Stomach (tissue), 9 donors: Measurements from ENCODE around the gene CDC7. TPM values are rescaled to one million over a fixed set of nuclear protein-coding genes. Genes with fewer than 3 reads are reported as not detected.

Experiments
- DNase-seq, 2 donors: peaks; one replicate each; pipeline versions ENCODE4 v3.0.0 to v3.0.0-alpha.2; 2013 to 2019
- H3K27ac ChIP-seq, 5 donors: fragments of 200-600 bp in 4 of 5; sonication (generic) in 4 of 5; one replicate each; pipeline ENCODE4 v1.5.1; 2013 to 2019; ENCODE audit warnings: mild to moderate bottlenecking in 1 of 5, moderate library complexity in 1 of 5
- H3K27me3 ChIP-seq, 3 donors: fragments of 200-600 bp; sonication (generic); one replicate each; pipeline ENCODE4 v1.5.1; 2017 to 2019; ENCODE audit warnings: mixed run types in 1 of 3
- H3K36me3 ChIP-seq, 4 donors: fragments of 200-600 bp; sonication (generic); 1 replicate in 3 of 4; 2 replicates in 1 of 4; pipeline ENCODE4 v1.5.1; 2016 to 2019
- H3K4me1 ChIP-seq, 4 donors: fragments of 200-600 bp; sonication (generic); one replicate each; pipeline ENCODE4 v1.5.1; 2016 to 2019
- H3K4me3 ChIP-seq, 4 donors: fragments of 200-600 bp; sonication (generic) in 3 of 4; one replicate each; pipeline ENCODE4 v1.5.1; 2016 to 2019; ENCODE audit warnings: mild to moderate bottlenecking in 1 of 4
- H3K9me3 ChIP-seq, 4 donors: fragments of 200-600 bp; sonication (generic); one replicate each; pipeline ENCODE4 v1.5.1; 2016 to 2019
- CTCF ChIP-seq, 7 experiments: fragments of 450-650 bp in 4 of 7; fragments of 200-600 bp in 3 of 7; sonication (generic) in 3 of 7; IDR thresholded peaks; one replicate each; pipeline ENCODE4 v1.5.1; 2016 to 2019; ENCODE audit warnings: antibody characterized with exemption in 7 of 7, control low read depth in 2 of 7, mild to moderate bottlenecking in 1 of 7
- EP300 ChIP-seq: sonication (generic); formaldehyde crosslinking; IDR thresholded peaks from one replicate; pipeline ENCODE4 v1.6.1; 2017; ENCODE audit warnings: antibody characterized with exemption
- POLR2A ChIP-seq, 4 donors: fragments of 450-650 bp; IDR thresholded peaks; one replicate each; pipeline ENCODE4 v1.6.1; 2016; ENCODE audit warnings: antibody characterized with exemption in 4 of 4, control low read depth in 2 of 4, mild to moderate bottlenecking in 1 of 4, moderate library complexity in 1 of 4
- POLR2AphosphoS5 ChIP-seq, 3 donors: sonication (generic); formaldehyde crosslinking; IDR thresholded peaks; one replicate each; pipeline ENCODE4 v1.6.1; 2016; ENCODE audit warnings: antibody characterized with exemption in 3 of 3
- WGBS, 5 donors: extraction: QIAGEN DNeasy Blood & Tissue Kit in 3 of 5; methylation state at CpG; one replicate each; pipeline versions ENCODE4 v1.1.5 to v1.1.7; 2013 to 2018; 5-methylcytosine and 5-hydroxymethylcytosine counted together
- intact Hi-C: fragments of 100-400 bp; cut with DNase I; formaldehyde crosslinking; loops from one replicate; pipeline ENCODE4 v1.15.1; 2023; ENCODE audit warnings: low total_unique reads
- polyA plus RNA-seq, 3 donors: library from polyadenylated mRNA; stranded (reverse); fragments of 200-250 nt; gene quantifications; one replicate each; pipeline ENCODE4 v1.2.3, GENCODE V29; 2013
- total RNA-seq, 5 donors: library from RNA; depleted of rRNA; stranded (reverse); fragments of >200 nt; gene quantifications; one replicate each; pipeline versions ENCODE4 v1.1.0 to v1.2.3, GENCODE V29; 2014 to 2016
- donor health status: healthy with polysubstance abuse.
- donor health status: Bipolar disorder and iron deficiency.
- donor health status: healthy.

The CDC7 gene
- total and polyA plus RNA-seq, 8 donors = 1.3 to 6.6 (median 2.1) TPM; not detected in 1

- no peak for TF ChIP-seq EP300
- TF ChIP-seq POLR2A (IDR thresholded peaks at IDR 0.05) = no peak
- TF ChIP-seq CTCF (IDR thresholded peaks at IDR 0.05) = no peak
- TF ChIP-seq POLR2AphosphoS5 (IDR thresholded peaks at IDR 0.05) = no peak
- WGBS, 5 donors = 67 to 79% (median 72%) methylated on average over 7 of the region's 7 CpGs
Observed at GRCh38 chr1:91555821-91556531, 55.3 kb downstream of the CDC7 start.

DNA sequence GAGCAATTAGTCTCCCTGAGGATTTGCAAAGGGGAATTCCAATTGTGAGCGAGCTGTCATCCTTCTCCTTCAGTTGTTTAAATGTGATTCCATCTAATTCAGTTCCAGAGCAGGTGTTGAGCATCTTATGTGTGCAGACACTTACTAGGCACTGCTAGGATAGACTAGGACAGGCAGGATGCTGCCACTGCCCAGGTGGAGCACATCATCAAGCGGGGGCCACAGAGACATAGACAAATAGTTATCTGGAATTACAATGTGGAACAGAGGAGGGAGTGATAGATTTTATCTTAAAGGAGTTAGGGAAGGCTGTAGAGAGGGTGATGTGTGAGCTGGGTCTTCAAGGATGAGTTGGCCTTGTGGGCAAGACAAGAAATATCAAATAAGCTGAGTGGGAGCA is 55.9 kb downstream of the CDC7 start:
- peak overlapping the region in 2 of 5 donors; percentile 31 to 47 for H3K27ac ChIP-seq
- no peaks in the 10 kb centered on the region for H3K36me3 ChIP-seq
- no peak for DNase-seq
- no peak overlapping the region for H3K4me3 ChIP-seq
- no peaks in the 10 kb centered on the region for H3K27me3 ChIP-seq
- TF ChIP-seq EP300 (no peak), CTCF (IDR thresholded peaks at IDR 0.05) (no peak), POLR2AphosphoS5 (IDR thresholded peaks at IDR 0.05) (no peak), POLR2A (IDR thresholded peaks at IDR 0.05) (no peak)
- no peaks in the 10 kb centered on the region for H3K9me3 ChIP-seq
- peaks cover 0 to 22% (median 2%) of the 10 kb centered on the region in 4 donors for H3K4me1 ChIP-seq
- intact Hi-C loops = no loop called here
- WGBS, 5 donors = 82 to 95% (median 92%) methylated on average over 2 of the region's 2 CpGs

More at GRCh38 chr1:91555821-91556531, 55.3 kb downstream of the CDC7 start:
- intact Hi-C loops = no loop called here
- H3K36me3 ChIP-seq = no peaks in the 10 kb centered on the region
- H3K9me3 ChIP-seq = no peaks in the 10 kb centered on the region
- DNase-seq = peak in 1 of 2 donors; percentile 67
- no peaks in the 10 kb centered on the region for H3K27me3 ChIP-seq
- H3K27ac ChIP-seq = peak overlapping the region in 4 of 5 donors; percentile 22 to 57 (median 40)
- H3K4me1 ChIP-seq = peaks cover 0 to 22% (median 2%) of the 10 kb centered on the region in 4 donors
- no peak overlapping the region for H3K4me3 ChIP-seq

- Histone ChIP-seq H3K4me1 (peaks cover 0 to 22% (median 2%) of the 10 kb centered on the region in 4 donors), H3K27ac (peak overlapping the region in 1 of 5 donors; percentile 31), H3K36me3 (no peaks in the 10 kb centered on the region), H3K9me3 (no peaks in the 10 kb centered on the region), H3K4me3 (no peak overlapping the region), H3K27me3 (no peaks in the 10 kb centered on the region)
- TF ChIP-seq POLR2A (IDR thresholded peaks at IDR 0.05) = no peak
- TF ChIP-seq POLR2AphosphoS5 (IDR thresholded peaks at IDR 0.05) = no peak
- no peak for TF ChIP-seq EP300
- no peak for TF ChIP-seq CTCF (IDR thresholded peaks at IDR 0.05)
- intact Hi-C loops = no loop called here
- 65 to 79% (median 74%) methylated on average over 5 of the region's 5 CpGs for WGBS, 5 donors
- no peak for DNase-seq
Observed at GRCh38 chr1:91557039-91557690, 56.5 kb downstream of the CDC7 start.

DNA sequence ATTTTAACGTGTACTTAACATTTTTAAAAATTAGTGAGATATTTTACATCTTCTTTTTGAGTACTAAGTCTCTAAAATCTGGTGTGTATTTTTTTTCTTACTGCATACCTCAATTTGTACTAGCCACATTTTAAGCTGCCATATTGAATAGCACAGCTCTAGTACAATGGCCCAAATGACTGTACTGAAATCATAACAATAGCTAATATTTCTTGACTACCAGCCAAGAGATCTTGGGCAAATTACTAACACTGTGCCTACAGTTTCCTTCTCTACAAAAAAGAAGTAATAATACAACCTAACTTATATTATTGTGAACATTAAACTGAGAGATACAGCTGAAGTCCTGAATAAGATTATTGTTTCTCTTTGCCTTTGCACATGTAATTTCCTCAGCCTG is 57.2 kb downstream of the CDC7 start:
- no peak overlapping the region for H3K4me3 ChIP-seq
- TF ChIP-seq CTCF (IDR thresholded peaks at IDR 0.05) (no peak), EP300 (no peak), POLR2AphosphoS5 (IDR thresholded peaks at IDR 0.05) (no peak), POLR2A (IDR thresholded peaks at IDR 0.05) (no peak)
- intact Hi-C loops = no loop called here
- no peak overlapping the region for H3K27ac ChIP-seq
- DNase-seq = no peak
- no peaks in the 10 kb centered on the region for H3K36me3 ChIP-seq
- no peaks in the 10 kb centered on the region for H3K9me3 ChIP-seq
- WGBS, 5 donors = 0 to 92% (median 48%) methylated on average over 1 of the region's 1 CpG
- H3K27me3 ChIP-seq = no peaks in the 10 kb centered on the region
- peaks cover 0 to 22% (median 2%) of the 10 kb centered on the region in 4 donors for H3K4me1 ChIP-seq
